ENCODE data around the gene KRT14. TPM values are rescaled to one million over a fixed set of nuclear protein-coding genes. Genes with fewer than 3 reads are reported as not detected.
"Not testable (repeated sequence)": the region's sequence is repeated elsewhere in the genome, so short reads cannot be mapped to it uniquely, and the experiment has no call there.

The KRT14 gene
- polyA plus RNA-seq, 3 donors: 0.28 to 0.55 (median 0.35) TPM

DNA sequence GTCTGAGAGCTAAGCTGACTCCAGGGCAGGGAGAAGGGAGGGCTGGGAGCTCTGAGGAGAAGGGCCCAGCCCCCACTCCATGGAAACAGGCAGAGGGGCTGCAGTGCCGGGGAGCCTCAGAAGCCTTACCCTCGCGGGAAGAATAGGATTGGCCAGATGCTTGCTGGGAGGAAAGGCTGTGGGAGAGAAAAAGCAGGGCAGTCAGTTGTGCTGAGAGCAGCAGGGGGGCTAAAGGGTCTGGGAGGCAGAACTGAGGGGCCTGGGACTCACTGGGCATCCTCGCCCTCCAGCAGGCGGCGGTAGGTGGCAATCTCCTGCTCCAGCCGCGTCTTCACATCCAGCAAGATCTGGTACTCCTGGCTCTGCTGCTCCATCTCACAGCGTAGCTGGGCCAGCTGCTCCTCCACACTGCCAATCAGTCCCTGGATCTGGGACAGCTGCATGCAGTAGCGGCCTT is 23.4 kb upstream of the KRT14 start:
- DNase-seq (ENCODE audit: low read depth in 3 of 3, low spot score in 2 of 3): not testable (repeated sequence)

DNA sequence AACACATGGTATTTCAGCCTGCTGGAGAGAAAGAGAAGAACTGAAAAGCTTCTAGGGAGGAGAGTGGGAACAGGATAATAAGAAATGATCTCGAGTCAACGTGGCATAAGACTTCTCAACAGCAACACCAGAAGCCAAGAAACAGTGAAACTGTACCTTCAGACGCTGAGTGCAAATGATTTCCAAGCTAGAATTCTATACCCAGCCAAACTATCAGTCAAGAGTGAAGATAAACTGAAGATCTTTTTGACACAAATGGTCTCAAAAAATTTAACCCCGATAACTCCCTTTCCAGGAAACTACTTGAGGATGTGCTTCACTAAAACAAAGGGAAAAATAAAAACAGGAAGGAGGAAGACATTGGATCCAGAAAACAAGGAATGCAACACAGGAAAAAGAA is 20.2 kb upstream of the KRT14 start:
- DNase-seq (ENCODE audit: low read depth in 3 of 3, low spot score in 2 of 3): not testable (repeated sequence)

DNA sequence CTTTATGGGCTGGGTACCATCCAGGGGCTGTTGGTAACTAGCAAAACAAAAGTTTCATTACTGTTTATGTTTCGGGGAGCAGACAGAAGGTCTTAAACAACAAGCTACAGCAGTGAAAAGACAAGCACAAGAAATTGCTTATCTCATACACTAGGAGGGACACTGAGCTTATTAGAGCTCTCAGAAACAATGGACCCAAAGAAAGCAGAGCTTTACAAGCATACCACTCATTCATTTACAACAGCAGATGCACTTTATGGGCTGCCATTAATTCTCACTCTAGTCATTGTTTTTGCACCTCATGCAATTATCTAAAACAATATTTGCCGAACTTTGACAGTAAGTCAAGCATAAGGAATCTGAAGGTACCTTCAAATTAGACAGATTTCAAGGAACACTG is 15.8 kb upstream of the KRT14 start:
- DNase-seq (ENCODE audit: low read depth in 3 of 3, low spot score in 2 of 3): no peak

DNA sequence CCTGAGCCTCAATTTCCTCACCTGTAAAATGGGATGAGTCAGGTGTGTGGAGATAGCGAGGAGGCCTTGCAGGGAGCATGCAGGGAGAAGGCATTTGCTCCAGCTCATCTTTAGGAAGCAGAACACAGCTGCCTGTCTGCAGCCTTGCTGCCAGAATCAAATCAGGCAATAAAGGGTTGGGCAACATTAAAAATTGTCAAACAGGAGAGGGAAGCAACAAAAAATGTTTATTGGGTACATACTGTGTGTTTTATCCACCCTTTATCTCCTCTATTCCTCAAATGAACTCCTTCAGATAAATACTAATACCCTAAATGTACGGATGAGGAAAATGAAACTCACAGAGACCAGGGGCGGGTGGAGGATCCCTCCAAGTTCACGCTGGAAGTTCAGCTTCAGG is 13.6 kb upstream of the KRT14 start:
- no peak for DNase-seq (ENCODE audit: low read depth in 3 of 3, low spot score in 2 of 3)

DNA sequence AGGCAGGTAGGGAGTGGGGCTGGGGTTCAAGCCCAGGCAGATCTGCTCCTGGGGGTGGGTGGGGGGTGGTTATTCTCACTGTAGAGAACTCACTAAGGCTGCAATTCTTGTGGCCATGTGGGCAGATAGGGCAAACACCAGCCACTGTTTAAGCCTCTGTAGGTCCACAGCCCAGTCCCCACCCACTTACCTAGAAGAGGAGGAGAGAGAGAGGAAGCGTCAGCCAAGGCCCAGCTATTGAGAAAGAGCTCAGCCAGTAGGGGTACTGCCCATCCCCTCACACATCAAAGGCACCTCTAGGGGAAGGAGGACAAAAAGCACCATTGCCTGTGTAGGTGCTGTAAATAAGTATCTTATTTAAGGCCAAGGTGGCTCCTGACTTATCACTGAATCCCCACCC is 13.0 kb upstream of the KRT14 start:
- no peak for DNase-seq (ENCODE audit: low read depth in 3 of 3, low spot score in 2 of 3)

DNA sequence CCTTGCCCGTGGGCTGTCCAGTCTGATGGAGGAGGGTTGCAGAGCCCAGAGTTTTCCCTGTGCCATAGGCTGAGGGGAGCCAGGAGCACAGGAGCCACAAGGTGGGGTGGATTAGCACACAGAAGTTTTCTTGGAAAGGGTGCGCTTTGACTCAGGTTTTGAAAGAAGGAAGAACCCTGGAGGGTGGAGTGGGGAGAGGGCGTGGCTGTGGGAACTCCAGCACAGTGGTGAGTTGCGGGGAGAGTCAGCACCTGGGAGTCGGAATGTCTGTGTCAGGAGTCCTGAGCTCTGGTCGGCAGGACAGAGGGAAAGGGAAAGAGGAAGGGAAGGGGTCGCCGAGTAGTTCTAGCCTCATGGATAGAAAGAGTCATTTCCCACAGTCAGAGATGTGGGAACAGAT is 8.9 kb upstream of the KRT14 start:
- no peak for DNase-seq (ENCODE audit: low read depth in 3 of 3, low spot score in 2 of 3)

DNA sequence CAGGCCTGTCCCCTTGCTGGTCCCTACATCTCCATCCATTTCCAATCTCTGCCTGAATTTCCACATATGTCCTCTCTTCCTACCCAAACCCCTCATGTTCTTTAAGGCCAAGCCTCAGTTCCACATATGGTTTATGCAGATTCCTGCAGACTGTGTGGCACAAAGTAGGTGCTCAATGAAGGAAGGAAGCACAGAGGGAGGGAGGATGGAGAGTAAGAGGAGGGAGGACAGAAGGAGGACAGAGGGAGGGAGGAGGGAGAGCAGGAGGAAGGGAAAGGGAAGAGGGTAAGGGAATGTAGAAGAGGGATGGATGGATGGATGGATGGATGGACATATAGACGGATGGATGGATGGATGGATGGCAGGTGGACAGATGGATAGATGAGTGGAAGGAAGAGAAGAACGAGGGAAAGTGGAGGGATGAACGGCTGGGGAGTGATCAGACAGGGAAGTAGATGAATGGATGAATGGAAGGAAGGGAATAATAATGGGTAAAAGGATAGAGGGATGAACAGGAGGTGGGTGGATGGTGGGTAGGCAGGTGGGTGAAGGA is 7.7 kb upstream of the KRT14 start:
- no peak for DNase-seq (ENCODE audit: low read depth in 3 of 3, low spot score in 2 of 3)

DNA sequence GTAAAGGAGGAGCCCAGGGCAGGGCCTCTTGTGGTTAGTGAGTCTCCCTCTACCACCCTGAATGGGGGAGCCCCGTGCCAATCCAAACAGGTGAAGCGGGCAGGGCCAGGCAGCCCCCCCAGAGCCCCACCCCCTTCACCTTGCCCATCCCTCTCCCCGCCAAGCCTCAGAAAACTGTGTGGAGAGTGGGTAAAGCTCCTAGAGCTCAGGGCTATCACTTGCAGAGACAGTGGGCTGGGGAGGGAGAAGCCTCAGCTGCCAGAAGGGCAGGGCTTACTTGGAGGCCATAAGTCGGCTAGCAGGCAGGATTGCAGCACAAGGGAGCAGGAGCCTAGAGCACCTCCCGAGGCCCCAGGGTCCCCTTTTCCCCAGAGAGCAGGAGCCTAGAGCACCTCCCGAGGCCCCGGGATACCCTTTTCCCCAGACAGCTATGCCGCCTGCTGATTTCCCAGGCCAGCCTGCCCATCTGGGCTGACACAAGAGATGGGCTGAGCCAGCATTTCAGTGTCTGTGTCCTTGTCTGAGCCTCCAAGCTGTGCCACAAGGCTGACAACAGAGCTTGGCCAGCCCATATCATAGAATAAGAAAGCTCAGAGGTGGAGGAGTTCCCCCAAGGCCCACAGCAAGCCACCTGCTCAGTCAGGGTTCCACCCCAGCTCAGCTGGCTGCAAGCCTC is 6.7 kb upstream of the KRT14 start:
- DNase-seq (ENCODE audit: low read depth in 3 of 3, low spot score in 2 of 3): no peak

DNA sequence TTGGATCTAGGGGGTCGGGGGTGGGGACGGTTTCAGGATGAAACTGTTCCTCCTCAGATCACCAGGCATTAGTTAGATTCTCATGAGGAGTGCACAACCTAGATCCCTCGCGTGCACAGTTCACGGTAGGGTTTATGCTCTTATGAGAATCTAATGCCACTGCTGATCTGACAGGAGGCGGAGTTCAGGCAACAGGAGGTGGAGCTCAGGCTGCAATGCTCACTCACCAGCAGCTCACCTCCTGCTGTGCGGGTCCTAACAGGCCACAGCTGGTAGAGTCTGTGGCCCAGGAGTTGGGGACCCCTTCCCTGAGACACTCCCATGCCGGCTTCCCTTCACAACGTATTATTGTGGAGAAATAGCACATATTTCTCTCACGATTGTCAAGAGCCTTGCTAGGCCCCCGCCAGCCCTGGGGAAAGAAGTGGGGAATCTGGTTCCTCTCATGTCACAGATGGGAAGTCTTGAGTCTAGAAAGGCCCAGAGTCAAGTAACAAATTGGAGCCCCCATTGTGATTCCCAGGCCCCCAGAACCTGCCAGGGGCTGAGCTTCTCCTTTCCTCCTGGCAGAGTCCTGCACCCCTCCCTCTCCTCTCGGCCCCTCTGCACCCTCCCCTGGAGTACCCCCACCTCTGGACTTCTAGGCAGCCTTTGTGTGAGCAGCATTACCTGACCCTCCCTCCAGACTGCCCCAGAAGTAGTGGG is 6.1 kb upstream of the KRT14 start:
- no peak for DNase-seq (ENCODE audit: low read depth in 3 of 3, low spot score in 2 of 3)

DNA sequence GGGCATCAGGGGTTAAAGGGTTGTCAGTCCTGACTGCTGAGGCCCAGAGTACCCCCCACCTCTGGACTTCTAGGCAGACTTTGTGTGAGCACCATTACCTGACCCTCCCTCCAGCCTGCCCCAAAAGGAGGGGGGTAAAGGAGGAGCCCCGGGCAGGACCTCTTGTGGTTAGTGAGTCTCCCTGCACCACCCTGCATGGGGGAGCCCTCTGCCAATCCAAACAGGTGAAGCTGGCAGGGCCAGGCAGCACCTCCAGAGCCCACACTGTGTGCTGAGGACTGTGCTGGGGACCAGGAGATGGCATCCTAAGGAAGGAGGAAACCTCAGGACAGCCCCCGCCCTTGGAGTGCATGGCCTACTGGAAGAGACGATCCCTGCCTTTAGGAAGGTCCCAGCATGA is 2.6 kb upstream of the KRT14 start:
- DNase-seq (ENCODE audit: low read depth in 3 of 3, low spot score in 2 of 3): no peak

DNA sequence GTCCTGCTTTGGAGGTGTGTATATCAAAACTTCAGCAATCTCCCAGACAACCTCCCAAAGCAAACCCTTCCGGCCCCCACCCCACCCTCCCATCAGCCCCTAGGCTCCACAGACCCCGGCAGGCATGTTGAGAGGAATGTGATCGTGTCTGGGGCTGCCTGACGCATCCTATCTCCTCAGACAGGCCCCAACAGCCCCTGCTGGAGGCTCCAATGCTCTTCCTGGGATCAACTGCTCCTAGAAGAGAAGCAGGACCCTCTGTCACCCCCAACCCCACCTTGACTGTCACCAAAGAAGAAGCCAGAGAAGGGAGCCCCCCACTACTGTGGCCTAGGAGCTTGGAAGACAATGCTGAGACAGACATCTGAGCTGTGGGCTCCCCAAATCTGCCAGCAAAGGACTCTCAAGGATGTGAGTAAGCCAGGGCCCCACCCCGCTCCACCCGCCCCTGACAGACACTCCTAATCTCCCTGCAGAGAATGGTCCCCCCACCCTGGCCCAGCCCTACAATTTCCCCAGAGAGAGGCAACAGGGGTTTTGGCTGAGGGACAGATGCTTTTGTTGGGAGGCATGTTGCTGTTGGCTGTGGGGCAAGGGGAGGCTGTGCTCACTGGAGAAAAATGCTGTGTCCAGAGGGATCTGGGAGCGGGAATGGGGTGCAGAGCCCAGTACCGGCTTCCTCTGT is 1.6 kb upstream of the KRT14 start:
- DNase-seq (ENCODE audit: low read depth in 3 of 3, low spot score in 2 of 3): no peak

DNA sequence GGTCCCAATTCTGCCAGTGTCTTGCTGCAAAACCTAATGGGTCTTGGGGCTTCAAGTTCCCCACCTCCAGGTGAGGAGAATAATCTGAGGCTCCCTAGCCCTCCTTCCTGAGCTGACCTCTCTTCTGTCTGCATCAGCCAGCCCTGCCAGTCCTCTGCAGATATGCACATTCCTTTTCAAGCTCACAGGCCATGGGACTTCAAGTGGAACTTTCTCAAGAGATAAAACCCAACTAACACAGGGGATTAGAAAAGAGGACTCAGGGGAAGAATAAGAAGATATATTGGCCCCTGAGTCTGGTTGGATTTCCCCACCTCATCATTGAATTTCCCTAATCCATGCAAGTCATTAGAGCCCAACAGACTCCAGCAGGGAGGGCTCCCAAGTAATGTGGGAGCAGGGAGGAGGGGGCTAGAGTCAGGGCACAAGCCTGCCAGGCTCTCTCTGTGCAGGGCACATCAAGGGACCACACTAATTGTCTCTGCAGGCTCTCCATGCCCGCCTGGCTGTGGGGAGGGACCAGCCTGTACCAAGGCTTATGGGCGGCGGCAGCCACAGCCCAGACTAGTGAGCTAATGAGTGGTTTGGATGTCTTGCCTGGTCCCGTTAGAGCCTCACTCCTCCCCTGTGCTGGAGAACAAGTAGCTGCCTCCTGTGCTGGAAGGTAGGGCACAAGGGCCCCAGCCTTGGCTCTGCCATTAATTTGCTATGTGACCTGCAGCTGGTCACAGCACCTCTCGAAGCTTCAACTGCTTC is 1.2 kb downstream of the KRT14 start:
- no peak for DNase-seq (ENCODE audit: low read depth in 3 of 3, low spot score in 2 of 3)

DNA sequence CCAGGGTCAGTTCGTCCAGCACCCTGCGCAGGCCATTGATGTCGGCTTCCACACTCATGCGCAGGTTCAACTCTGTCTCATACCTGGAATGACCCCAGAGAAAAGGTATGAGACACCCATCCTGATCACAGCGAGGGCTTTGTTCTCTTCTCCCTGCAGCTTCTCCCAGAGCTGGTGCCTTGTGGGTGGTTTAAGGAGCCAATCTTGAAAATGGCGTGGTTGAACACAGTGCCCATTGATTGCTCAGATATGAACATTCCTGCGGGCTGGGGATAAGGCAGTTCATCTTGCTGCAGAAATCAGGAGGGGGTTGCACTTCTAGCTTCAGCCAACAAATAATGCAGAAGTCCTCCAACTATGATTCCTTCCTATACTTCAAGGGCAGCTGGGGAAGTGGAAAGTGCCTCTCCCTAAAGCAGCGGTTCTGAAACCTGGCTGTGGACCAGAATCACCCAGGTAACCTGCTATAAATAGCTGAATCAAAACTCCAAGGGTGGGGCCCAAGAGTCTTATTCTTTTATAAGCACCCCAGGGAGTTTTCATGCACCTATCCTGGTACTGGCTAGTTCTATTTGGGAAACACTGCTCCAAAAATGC is 2.3 kb downstream of the KRT14 start:
- DNase-seq (ENCODE audit: low read depth in 3 of 3, low spot score in 2 of 3): not testable (repeated sequence)

DNA sequence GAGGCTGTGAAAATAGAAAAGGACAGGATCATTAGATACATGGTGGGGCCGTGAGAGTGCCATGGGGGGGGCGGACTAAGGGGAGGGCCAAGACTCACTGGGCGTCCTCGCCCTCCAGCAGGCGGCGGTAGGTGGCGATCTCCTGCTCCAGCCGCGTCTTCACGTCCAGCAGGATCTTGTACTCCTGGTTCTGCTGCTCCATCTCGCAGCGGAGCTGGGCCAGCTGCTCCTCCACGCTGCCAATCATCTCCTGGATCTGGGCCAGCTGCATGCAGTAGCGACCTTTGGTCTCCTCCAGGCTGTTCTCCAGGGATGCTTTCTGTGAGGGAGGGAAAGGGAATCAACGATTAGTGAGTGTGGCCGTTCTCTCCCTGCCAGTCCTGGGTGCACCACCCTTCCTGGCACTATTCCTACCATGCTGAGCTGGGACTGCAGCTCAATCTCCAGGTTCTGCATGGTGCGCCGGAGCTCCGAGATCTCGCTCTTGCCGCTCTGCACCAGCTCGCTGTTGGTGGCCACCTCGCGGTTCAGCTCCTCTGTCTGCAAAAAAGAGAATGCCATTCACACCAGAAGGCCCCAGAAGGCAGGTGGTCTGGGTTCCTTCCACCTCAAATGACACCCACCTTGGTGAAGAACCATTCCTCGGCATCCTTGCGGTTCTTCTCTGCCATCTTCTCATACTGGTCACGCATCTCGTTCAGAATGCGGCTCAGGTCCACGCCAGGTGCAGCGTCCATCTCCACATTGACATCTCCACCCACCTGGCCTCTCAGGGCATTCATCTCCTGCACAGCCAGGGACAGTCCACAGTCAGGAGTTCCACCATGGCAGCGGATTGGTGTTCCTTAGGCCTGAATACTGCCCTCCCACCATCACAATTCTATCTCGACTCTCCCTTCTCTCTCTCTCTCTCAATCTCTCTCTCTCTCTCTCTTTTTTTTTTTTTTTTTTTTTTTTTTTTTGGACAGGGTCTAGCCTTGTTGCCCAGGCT is 3.3 kb downstream of the KRT14 start:
- DNase-seq (ENCODE audit: low read depth in 3 of 3, low spot score in 2 of 3): no peak

DNA sequence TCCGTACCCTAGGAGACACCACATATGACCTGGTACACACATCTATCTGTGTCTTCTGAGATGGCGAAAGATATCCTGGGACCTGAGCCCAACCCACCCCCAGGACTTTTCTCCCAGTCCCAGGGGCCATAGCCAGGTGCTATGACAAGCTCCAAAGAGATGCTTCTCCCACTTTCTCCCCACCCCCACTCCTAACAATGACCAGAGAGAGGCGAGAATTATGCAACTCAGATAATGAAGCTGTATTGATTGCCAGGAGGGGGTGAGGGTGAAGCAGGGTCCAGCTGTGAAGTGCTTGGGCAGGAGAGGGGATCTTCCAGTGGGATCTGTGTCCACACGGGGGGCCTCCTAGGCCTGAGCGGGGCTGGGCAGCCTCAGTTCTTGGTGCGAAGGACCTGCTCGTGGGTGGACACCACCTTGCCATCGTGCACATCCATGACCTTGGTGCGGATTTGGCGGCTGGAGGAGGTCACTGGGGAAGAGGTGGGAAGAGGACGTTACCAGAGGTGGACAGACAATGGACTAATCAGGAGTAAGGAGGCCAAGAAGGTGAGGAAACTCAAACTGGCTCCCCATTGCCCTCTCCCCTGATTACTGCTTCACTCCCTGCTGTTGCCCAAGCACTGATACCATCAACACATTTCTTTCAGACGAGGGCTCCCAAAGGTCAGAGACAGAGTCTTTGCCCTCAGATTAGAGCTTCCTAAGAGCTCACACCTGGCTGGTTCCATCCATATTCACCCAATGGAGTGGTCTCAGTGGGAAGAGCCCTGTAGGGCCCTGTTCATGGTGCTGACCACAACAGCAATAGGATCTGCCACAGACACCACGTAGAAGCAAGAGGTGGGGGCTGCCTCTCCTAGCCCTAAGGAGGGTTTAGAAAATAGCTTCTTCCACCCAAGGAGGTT is 4.4 kb downstream of the KRT14 start:
- DNase-seq (ENCODE audit: low read depth in 3 of 3, low spot score in 2 of 3): not testable (repeated sequence)

DNA sequence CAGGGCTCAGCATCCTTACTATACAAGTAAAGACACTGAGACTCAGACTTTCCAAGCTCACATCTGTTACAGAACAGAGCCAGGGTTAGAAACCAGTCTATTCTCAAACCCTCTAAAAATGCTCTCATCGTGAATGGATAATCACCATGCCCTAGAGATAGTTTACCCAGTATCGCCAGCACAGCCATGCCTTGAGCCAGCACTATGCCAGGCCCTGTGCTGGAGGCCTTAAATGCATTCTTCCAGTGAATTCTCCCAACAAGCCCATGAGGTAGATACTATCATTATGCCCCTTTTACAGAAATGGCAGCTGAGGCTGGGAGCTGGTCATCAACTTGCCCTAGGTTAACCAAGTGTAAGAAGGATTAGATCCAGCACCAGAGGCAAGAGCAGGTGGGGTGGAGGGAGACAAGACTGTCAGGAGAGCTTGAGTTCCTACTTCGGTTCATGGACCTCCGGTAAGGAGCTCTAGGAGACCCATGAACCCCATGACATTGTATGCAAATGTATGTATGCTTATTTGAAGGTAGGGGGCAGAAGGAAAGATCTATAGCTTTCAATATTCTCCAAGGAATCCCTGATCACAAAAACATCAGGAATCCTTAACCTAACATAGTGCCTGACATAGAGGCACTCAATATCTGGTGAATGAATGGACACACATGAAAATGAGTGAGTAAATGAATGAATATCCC is 5.2 kb downstream of the KRT14 start:
- no peak for DNase-seq (ENCODE audit: low read depth in 3 of 3, low spot score in 2 of 3)

DNA sequence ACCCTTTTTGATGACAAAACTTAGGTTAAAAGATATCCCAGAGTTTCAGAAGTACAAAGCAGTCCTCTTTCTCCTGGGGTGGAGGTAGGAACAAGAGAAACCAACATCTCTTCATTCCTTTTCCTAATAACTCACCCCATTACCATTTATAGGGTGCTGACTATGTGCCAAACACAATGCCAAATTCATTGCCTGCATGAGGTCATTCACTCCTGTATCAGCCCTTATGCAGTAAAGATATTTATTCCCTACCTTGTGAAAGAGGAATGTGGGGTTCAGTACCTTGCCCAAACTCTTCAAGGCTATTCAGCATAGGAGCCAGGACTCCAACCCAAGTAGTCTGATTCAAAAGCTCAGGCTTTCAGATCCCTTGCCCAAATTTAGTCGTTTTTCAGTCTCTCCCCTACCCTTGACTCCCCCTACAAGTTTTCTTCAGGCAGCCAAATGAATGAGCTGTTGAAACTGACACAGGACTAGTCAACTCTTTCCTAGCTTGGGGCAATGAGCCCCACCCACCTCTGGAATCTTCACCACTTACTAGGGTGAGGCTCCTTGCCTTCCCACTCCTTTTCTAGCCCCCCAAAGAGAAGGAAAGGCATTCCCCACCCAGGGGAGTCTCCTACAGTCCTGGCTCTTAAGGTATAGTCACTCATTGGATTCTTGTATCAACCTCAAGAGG is 5.9 kb downstream of the KRT14 start:
- DNase-seq (ENCODE audit: low read depth in 3 of 3, low spot score in 2 of 3): no peak
